RPMI8226 (cell line): ENCODE measurements around the gene GINS2.

ENCODE experiments used
- DNase-seq: peaks from one replicate; pipeline ENCODE4 v3.0.0-alpha.2; 2015

Gene GINS2

GRCh38 chr16:85688586-85689284, at the start of gene GINS2:
TSS of gene GINS2 (minus strand) at chr16:85688954. CDS start at chr16:85688898, 56 bp downstream.
- peak; percentile 93 for DNase-seq

GRCh38 chr16:85736921-85737320, 48.2 kb upstream of the GINS2 start:
- DNase-seq = no peak

GRCh38 chr16:85735946-85736345, 47.2 kb upstream of the GINS2 start:
- DNase-seq = no peak

- peak; percentile 60 for DNase-seq
Measured at GRCh38 chr16:85735225-85735635, 46.5 kb upstream of the GINS2 start.

GRCh38 chr16:85734311-85735017, 45.7 kb upstream of the GINS2 start:
- DNase-seq = no peak

- no peak for DNase-seq
Measured at GRCh38 chr16:85733839-85734170, 45.1 kb upstream of the GINS2 start.

GRCh38 chr16:85733155-85733838, 44.5 kb upstream of the GINS2 start:
- DNase-seq = no peak

GRCh38 chr16:85731179-85731578, 42.4 kb upstream of the GINS2 start:
- peak; percentile 20 for DNase-seq

- DNase-seq = no peak
Measured at GRCh38 chr16:85730186-85730465, 41.4 kb upstream of the GINS2 start.

- DNase-seq = no peak
Measured at GRCh38 chr16:85729452-85730185, 40.9 kb upstream of the GINS2 start.

GRCh38 chr16:85728879-85729278, 40.1 kb upstream of the GINS2 start:
- DNase-seq = no peak

- no peak for DNase-seq
Measured at GRCh38 chr16:85724936-85725335, 36.2 kb upstream of the GINS2 start.

- DNase-seq = no peak
Measured at GRCh38 chr16:85724126-85724879, 35.5 kb upstream of the GINS2 start.

- DNase-seq = no peak
Measured at GRCh38 chr16:85722128-85722893, 33.6 kb upstream of the GINS2 start.

GRCh38 chr16:85720302-85720637, 31.5 kb upstream of the GINS2 start:
- no peak for DNase-seq

- no peak for DNase-seq
Measured at GRCh38 chr16:85719605-85720301, 31.0 kb upstream of the GINS2 start.

- DNase-seq = peak; percentile 47
Measured at GRCh38 chr16:85718682-85719081, 29.9 kb upstream of the GINS2 start.

GRCh38 chr16:85718153-85718477, 29.4 kb upstream of the GINS2 start:
- DNase-seq = no peak

GRCh38 chr16:85717393-85718152, 28.8 kb upstream of the GINS2 start:
- DNase-seq = peak; percentile 70

GRCh38 chr16:85716680-85717038, 27.9 kb upstream of the GINS2 start:
- no peak for DNase-seq
